Measurements from ENCODE around the gene IGF1R. TPM values are rescaled to one million over a fixed set of nuclear protein-coding genes. Genes with fewer than 3 reads are reported as not detected.

The IGF1R gene
- total RNA-seq, 1 experiment from 2014 or later: 16.3 TPM

GRCh38 chr15:98887976-98888375 is 239.6 kb downstream of the IGF1R start (continued):
- no peak for TF ChIP-seq EGR1 (IDR thresholded peaks at IDR 0.05; ENCODE audit: low read depth)
- TF ChIP-seq MAX (IDR thresholded peaks at IDR 0.05): no peak

GRCh38 chr15:98888820-98889479 is 240.6 kb downstream of the IGF1R start:
- no TSS peak for BruUV-seq (replicated peaks)
- TF ChIP-seq ZFX (IDR thresholded peaks at IDR 0.05) (no peak), JUND (IDR thresholded peaks at IDR 0.05) (no peak), FOSL1 (IDR thresholded peaks at IDR 0.05; ENCODE audit: low read depth) (no peak), REST (IDR thresholded peaks at IDR 0.05; ENCODE audit: low read depth) (no peak), RAD21 (IDR thresholded peaks at IDR 0.05; ENCODE audit: low read depth) (no peak)
- H3K4me3 ChIP-seq (replicated peaks in 1 of 2; ENCODE audit: low read depth in 1 of 2, low read length in 2 of 2): no peak overlapping the region
- RAD21 ChIA-PET (ENCODE audit: low non-redundant PET in 1 of 2, low total read pairs in 2 of 2, uncharacterized antibody in 2 of 2, unreplicated experiment in 2 of 2): no interaction called here
- intact Hi-C loops (cut with micrococcal nuclease): loop anchor here (10.0 kb wide), 1 partner anchor 374 kb away; no protein-coding TSS in a partner anchor
- H4K20me1 ChIP-seq (ENCODE audit: insufficient read depth): no peaks in the 10 kb centered on the region
- no peaks in the 10 kb centered on the region for H3K9me3 ChIP-seq (ENCODE audit: control insufficient read depth in 1 of 2, insufficient read depth in 1 of 2, low read depth in 1 of 2, low read length in 2 of 2)
- no peaks in the 10 kb centered on the region for H3K36me3 ChIP-seq (ENCODE audit: control insufficient read depth in 1 of 2, insufficient read depth in 2 of 2, low read length in 2 of 2)
- H3K9ac ChIP-seq (ENCODE audit: low read length): no peak overlapping the region
- H3K79me2 ChIP-seq (ENCODE audit: insufficient read depth, low read length): no peaks in the 10 kb centered on the region
- POLR2A ChIA-PET: no interaction called here
- no peaks in the 10 kb centered on the region for H3K9me2 ChIP-seq (ENCODE audit: insufficient read depth)
- no peaks in the 10 kb centered on the region for H3K27me3 ChIP-seq (ENCODE audit: insufficient read depth, low read length)
- ATAC-seq (no peak), DNase-seq (ENCODE audit: low read depth, low spot score) (no peak)
- H3K27ac ChIP-seq (ENCODE audit: low read depth, low read length): no peak overlapping the region
- CTCF ChIA-PET: no interaction called here
- H2AFZ ChIP-seq (ENCODE audit: low read depth, low read length, poor library complexity, severe bottlenecking): no peak overlapping the region
- peaks cover 3 to 11% of the 10 kb centered on the region in 2 experiments; a peak in 2 of 4 replicates for H3K4me1 ChIP-seq (ENCODE audit: control insufficient read depth in 1 of 2, insufficient read depth in 2 of 2, low read length in 2 of 2)
- no peak overlapping the region for H3K4me2 ChIP-seq (ENCODE audit: low read length)
